ENCODE data around the gene TM2D3.

Gene TM2D3

GRCh38 chr15:101599091-101599490 is 53.1 kb downstream of the TM2D3 start:
- no peak for DNase-seq

- no peak for DNase-seq
These were observed 54.7 kb downstream of the TM2D3 start for GRCh38 chr15:101597360-101597928.

- DNase-seq, result no peak
These were observed 55.5 kb downstream of the TM2D3 start for GRCh38 chr15:101596633-101597032.
